Measurements from ENCODE around the gene KDM5D.

Gene KDM5D

DNA sequence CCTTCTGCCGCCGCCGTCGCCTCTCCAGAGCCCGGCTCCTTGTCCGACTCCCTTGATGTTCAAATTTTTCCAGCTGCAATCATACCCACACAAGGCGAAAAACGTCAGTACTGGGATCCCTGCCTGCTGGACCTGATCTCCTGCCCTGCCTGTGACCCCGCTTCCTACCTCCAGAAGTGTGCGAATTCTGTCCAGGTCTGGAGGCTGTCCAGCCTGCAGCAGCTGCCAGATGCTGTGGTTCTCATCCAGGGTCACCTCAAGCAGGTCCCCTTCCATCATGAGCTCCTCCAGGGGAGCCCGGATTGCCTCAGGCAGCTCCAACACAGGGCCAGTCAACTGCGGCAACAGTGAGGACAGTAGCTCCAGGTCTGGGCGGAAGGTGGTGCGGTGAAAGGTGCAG, 38.3 kb downstream of the KDM5D start:
- no peak overlapping the region for H3K4me2 ChIP-seq (ENCODE audit: low read depth, low read length)
- no peak overlapping the region for H3K27ac ChIP-seq (ENCODE audit: low read length)
- H2AFZ ChIP-seq (ENCODE audit: low read length): no peak overlapping the region
- no peaks in the 10 kb centered on the region for H3K9me3 ChIP-seq (replicated peaks; ENCODE audit: insufficient read depth, low read length)
- no peaks in the 10 kb centered on the region for H4K20me1 ChIP-seq (ENCODE audit: insufficient read depth, low read length)
- no peaks in the 10 kb centered on the region for H3K27me3 ChIP-seq (replicated peaks; ENCODE audit: insufficient read depth, low read length)
- H3K4me1 ChIP-seq (ENCODE audit: low read length): no peaks in the 10 kb centered on the region
- no peaks in the 10 kb centered on the region for H3F3A ChIP-seq (ENCODE audit: insufficient read depth, low read length)
- H3K9ac ChIP-seq (ENCODE audit: low read length): no peak overlapping the region
- TF ChIP-seq, protein P1, sequence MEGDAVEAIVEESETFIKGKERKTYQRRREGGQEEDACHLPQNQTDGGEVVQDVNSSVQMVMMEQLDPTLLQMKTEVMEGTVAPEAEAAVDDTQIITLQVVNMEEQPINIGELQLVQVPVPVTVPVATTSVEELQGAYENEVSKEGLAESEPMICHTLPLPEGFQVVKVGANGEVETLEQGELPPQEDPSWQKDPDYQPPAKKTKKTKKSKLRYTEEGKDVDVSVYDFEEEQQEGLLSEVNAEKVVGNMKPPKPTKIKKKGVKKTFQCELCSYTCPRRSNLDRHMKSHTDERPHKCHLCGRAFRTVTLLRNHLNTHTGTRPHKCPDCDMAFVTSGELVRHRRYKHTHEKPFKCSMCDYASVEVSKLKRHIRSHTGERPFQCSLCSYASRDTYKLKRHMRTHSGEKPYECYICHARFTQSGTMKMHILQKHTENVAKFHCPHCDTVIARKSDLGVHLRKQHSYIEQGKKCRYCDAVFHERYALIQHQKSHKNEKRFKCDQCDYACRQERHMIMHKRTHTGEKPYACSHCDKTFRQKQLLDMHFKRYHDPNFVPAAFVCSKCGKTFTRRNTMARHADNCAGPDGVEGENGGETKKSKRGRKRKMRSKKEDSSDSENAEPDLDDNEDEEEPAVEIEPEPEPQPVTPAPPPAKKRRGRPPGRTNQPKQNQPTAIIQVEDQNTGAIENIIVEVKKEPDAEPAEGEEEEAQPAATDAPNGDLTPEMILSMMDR (IDR thresholded peaks at IDR 0.05; ENCODE audit: low read length): no peak
- TF ChIP-seq EZH2 (optimal IDR thresholded peaks at IDR 0.05; ENCODE audit: low read depth, low read length) (no peak), EZH2phosphoT487 (IDR thresholded peaks at IDR 0.05; ENCODE audit: low read length) (no peak)
- H3K9me2 ChIP-seq (replicated peaks; ENCODE audit: insufficient read depth, low read length): no peaks in the 10 kb centered on the region
- no peaks in the 10 kb centered on the region for H3K79me2 ChIP-seq (ENCODE audit: low read length)
- H3K4me3 ChIP-seq (ENCODE audit: low read length): no peak overlapping the region
- no peak for DNase-seq
- no peaks in the 10 kb centered on the region for H3K36me3 ChIP-seq (replicated peaks; ENCODE audit: insufficient read depth, low read length)

DNA sequence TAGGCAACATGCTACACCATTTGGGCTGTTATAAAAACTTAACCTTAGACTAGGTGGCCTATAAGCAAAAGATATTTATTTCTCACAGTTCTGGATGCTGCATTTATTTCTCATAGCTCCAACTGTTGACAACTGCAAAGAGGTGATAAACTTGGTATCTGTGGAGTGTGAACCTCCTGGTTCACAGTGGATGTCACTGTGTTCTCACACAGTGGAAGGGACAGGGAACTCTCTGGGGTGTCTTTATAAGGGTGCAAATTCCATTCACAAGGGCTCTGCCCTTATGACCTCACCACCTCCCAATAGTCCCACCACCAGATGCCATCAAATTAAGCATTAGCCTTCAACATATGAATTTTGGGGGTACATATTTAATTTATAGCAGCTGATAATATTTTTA, 46.0 kb downstream of the KDM5D start:
- no peaks in the 10 kb centered on the region for H3K9me2 ChIP-seq (replicated peaks; ENCODE audit: insufficient read depth, low read length)
- H3K27ac ChIP-seq (ENCODE audit: low read length): no peak overlapping the region
- H2AFZ ChIP-seq (ENCODE audit: low read length): no peak overlapping the region
- H3K4me3 ChIP-seq (ENCODE audit: low read length): no peak overlapping the region
- H3K4me2 ChIP-seq (ENCODE audit: low read depth, low read length): no peak overlapping the region
- no peak overlapping the region for H3K9ac ChIP-seq (ENCODE audit: low read length)
- H3K36me3 ChIP-seq (replicated peaks; ENCODE audit: insufficient read depth, low read length): no peaks in the 10 kb centered on the region
- DNase-seq: no peak
- TF ChIP-seq EZH2 (optimal IDR thresholded peaks at IDR 0.05; ENCODE audit: low read depth, low read length): no peak
- TF ChIP-seq, protein P1 (IDR thresholded peaks at IDR 0.05; ENCODE audit: low read length): no peak
- no peak for TF ChIP-seq EZH2phosphoT487 (IDR thresholded peaks at IDR 0.05; ENCODE audit: low read length)
- H3K79me2 ChIP-seq (ENCODE audit: low read length): no peaks in the 10 kb centered on the region
- no peaks in the 10 kb centered on the region for H3K9me3 ChIP-seq (replicated peaks; ENCODE audit: insufficient read depth, low read length)
- H3K4me1 ChIP-seq (ENCODE audit: low read length): no peaks in the 10 kb centered on the region
- H4K20me1 ChIP-seq (ENCODE audit: insufficient read depth, low read length): no peaks in the 10 kb centered on the region
- H3K27me3 ChIP-seq (replicated peaks; ENCODE audit: insufficient read depth, low read length): no peaks in the 10 kb centered on the region
- H3F3A ChIP-seq (ENCODE audit: insufficient read depth, low read length): no peaks in the 10 kb centered on the region

DNA sequence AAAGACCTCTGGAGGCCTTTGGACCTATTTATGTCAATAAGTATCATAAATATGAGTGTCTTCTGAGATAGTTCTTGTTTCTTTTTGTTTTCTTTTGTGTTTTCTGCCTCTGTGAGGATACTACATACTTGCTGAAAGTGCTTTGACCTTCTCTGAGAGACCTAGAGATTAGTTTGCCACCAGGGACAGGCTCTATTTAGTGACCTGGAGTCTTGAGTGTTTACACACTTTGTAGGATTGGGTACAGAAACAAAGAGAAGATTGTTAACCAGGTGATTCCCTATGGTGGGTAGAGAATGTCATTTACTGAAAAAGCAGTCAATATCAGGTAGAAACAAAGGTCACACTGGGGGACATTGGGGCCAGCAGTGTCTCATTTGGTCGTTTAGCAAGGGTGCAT, 63.7 kb downstream of the KDM5D start:
- no peaks in the 10 kb centered on the region for H3K79me2 ChIP-seq (ENCODE audit: low read length)
- no peak overlapping the region for H3K9ac ChIP-seq (ENCODE audit: low read length)
- no peak for DNase-seq
- no peaks in the 10 kb centered on the region for H3K27me3 ChIP-seq (replicated peaks; ENCODE audit: insufficient read depth, low read length)
- H3K4me2 ChIP-seq (ENCODE audit: low read depth, low read length): no peak overlapping the region
- no peaks in the 10 kb centered on the region for H3K9me2 ChIP-seq (replicated peaks; ENCODE audit: insufficient read depth, low read length)
- H3F3A ChIP-seq (ENCODE audit: insufficient read depth, low read length): no peaks in the 10 kb centered on the region
- H3K36me3 ChIP-seq (replicated peaks; ENCODE audit: insufficient read depth, low read length): no peaks in the 10 kb centered on the region
- no peak overlapping the region for H2AFZ ChIP-seq (ENCODE audit: low read length)
- no peaks in the 10 kb centered on the region for H4K20me1 ChIP-seq (ENCODE audit: insufficient read depth, low read length)
- H3K9me3 ChIP-seq (replicated peaks; ENCODE audit: insufficient read depth, low read length): no peaks in the 10 kb centered on the region
- no peak overlapping the region for H3K27ac ChIP-seq (ENCODE audit: low read length)
- TF ChIP-seq, protein P1 (IDR thresholded peaks at IDR 0.05; ENCODE audit: low read length): no peak
- TF ChIP-seq EZH2phosphoT487 (IDR thresholded peaks at IDR 0.05; ENCODE audit: low read length) (no peak), EZH2 (optimal IDR thresholded peaks at IDR 0.05; ENCODE audit: low read depth, low read length) (no peak)
- no peak overlapping the region for H3K4me3 ChIP-seq (ENCODE audit: low read length)
- no peaks in the 10 kb centered on the region for H3K4me1 ChIP-seq (ENCODE audit: low read length)
